SU-DHL-6 (cell line): Measurements from ENCODE around the gene DSTN.

Source experiments
- H2AFZ ChIP-seq: fragments of 200-600 bp; sonication (generic); 2 replicates; pipeline ENCODE4 v1.6.1; 2014; ENCODE audit warnings: low read depth, mild to moderate bottlenecking, moderate library complexity, mixed read lengths, antibody characterized with exemption, low read length; ENCODE audit not compliant: severe bottlenecking
- H3F3A ChIP-seq: fragments of 200-600 bp; shearing (Covaris generic); 2 replicates; pipeline ENCODE4 v1.6.0; 2016; ENCODE audit warnings: antibody characterized with exemption, mild to moderate bottlenecking; ENCODE audit not compliant: insufficient read depth
- H3K27ac ChIP-seq: fragments of 200-600 bp; sonication (generic); 2 replicates; pipeline ENCODE4 v1.5.1; 2016; ENCODE audit warnings: low read depth, mild to moderate bottlenecking, low read length, moderate library complexity, mixed read lengths
- H3K27me3 ChIP-seq: fragments of 200-600 bp; sonication (generic), shearing (Covaris generic); 2 replicates; pipeline ENCODE4 v1.6.0; 2014; ENCODE audit warnings: mild to moderate bottlenecking, low read length
- H3K36me3 ChIP-seq: fragments of 200-600 bp; sonication (generic); 2 replicates; pipeline ENCODE4 v1.6.1; 2014; ENCODE audit warnings: mild to moderate bottlenecking, low read length, mixed read lengths
- H3K4me2 ChIP-seq: fragments of 300-600, 200-600 bp; shearing (Covaris generic), sonication (generic); 2 replicates; pipeline ENCODE4 v1.6.0; 2014; ENCODE audit warnings: low read length, low read depth, mild to moderate bottlenecking; ENCODE audit not compliant: poor library complexity, severe bottlenecking
- H3K4me3 ChIP-seq: fragments of 200-600 bp; sonication (generic); 2 replicates; pipeline ENCODE4 v1.5.1; 2014; ENCODE audit warnings: antibody characterized with exemption, low read length, mild to moderate bottlenecking, mixed read lengths; ENCODE audit not compliant: insufficient read depth, poor library complexity, severe bottlenecking
- H3K79me2 ChIP-seq: fragments of 200-600 bp; sonication (generic); 2 replicates; pipeline ENCODE4 v1.6.1; 2014; ENCODE audit warnings: mild to moderate bottlenecking, low read length, moderate library complexity; ENCODE audit not compliant: insufficient read depth
- H3K9ac ChIP-seq: fragments of 200-600 bp; sonication (generic); 2 replicates; pipeline ENCODE4 v1.7.0; 2014; ENCODE audit warnings: mild to moderate bottlenecking, low read length
- H3K9me2 ChIP-seq: fragments of 200-600 bp; sonication (generic); replicated peaks from 2 replicates; pipeline ENCODE4 v1.6.1; 2014; ENCODE audit warnings: low read length; ENCODE audit not compliant: insufficient read depth
- H3K9me3 ChIP-seq: fragments of 200-600 bp; sonication (generic); 2 replicates; pipeline ENCODE4 v1.6.1; 2014; ENCODE audit warnings: low read length, mixed read lengths; ENCODE audit not compliant: insufficient read depth
- H4K20me1 ChIP-seq: fragments of 200-600 bp; sonication (generic); 2 replicates; pipeline ENCODE4 v1.6.1; 2014; ENCODE audit warnings: low read depth, mild to moderate bottlenecking, antibody characterized with exemption, low read length, moderate library complexity, mixed read lengths
- CTCF ChIP-seq: fragments of 200-600 bp; sonication (generic); IDR thresholded peaks from one replicate; pipeline ENCODE4 v1.5.1; 2017; ENCODE audit warnings: antibody characterized with exemption, mild to moderate bottlenecking, low read length, moderate library complexity; ENCODE audit not compliant: insufficient read depth, poor library complexity, severe bottlenecking
- EZH2phosphoT487 ChIP-seq: fragments of 200-600 bp; sonication (generic), shearing (Covaris generic); conservative IDR thresholded peaks from 2 replicates; pipeline ENCODE4 v1.6.1; 2018; ENCODE audit warnings: mild to moderate bottlenecking, antibody characterized with exemption, low read length, moderate library complexity, mixed read lengths

DSTN gene

DNA sequence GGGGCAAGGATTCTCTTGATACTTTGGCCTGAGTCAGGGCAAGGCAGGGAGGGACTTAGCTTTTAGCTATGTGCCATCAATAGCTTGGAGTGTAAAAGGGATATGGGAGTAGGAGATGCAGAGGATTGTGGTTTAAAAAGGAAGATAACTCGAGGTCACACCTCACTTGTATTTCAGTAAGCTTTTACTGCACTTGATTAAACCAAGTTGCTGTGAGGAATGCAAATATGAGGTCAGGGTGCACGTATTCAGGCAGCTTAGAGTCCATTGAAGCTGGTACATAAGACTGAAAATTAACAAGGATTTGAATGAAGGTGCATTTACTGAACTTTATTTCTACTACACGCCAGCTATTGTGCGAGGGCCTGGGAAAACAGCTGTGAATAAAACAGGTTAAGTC lies 32.1 kb downstream of the DSTN start:
- no peaks in the 10 kb centered on the region for H4K20me1 ChIP-seq
- no peaks in the 10 kb centered on the region for H3K9me3 ChIP-seq
- H3K27me3 ChIP-seq = no peaks in the 10 kb centered on the region
- no peak overlapping the region for H3K4me2 ChIP-seq
- H3K4me3 ChIP-seq = no peak overlapping the region
- H3F3A ChIP-seq = no peaks in the 10 kb centered on the region
- H2AFZ ChIP-seq = no peak overlapping the region
- no peak overlapping the region for H3K9ac ChIP-seq
- TF ChIP-seq CTCF = no peak
- TF ChIP-seq EZH2phosphoT487 = no peak
- H3K79me2 ChIP-seq = no peaks in the 10 kb centered on the region
- H3K27ac ChIP-seq = no peak overlapping the region
- no peaks in the 10 kb centered on the region for H3K9me2 ChIP-seq
- no peaks in the 10 kb centered on the region for H3K36me3 ChIP-seq

GRCh38 chr20:17602493-17602892 lies 32.6 kb downstream of the DSTN start:
- H3K9me2 ChIP-seq = no peaks in the 10 kb centered on the region
- H2AFZ ChIP-seq = no peak overlapping the region
- H3F3A ChIP-seq = no peaks in the 10 kb centered on the region
- H3K79me2 ChIP-seq = no peaks in the 10 kb centered on the region
- no peaks in the 10 kb centered on the region for H3K36me3 ChIP-seq
- no peaks in the 10 kb centered on the region for H3K27me3 ChIP-seq
- H3K27ac ChIP-seq = no peak overlapping the region
- H3K9me3 ChIP-seq = no peaks in the 10 kb centered on the region
- no peak overlapping the region for H3K9ac ChIP-seq
- no peak overlapping the region for H3K4me2 ChIP-seq
- no peaks in the 10 kb centered on the region for H4K20me1 ChIP-seq
- TF ChIP-seq EZH2phosphoT487 (no peak), CTCF (no peak)
- no peak overlapping the region for H3K4me3 ChIP-seq

DNA sequence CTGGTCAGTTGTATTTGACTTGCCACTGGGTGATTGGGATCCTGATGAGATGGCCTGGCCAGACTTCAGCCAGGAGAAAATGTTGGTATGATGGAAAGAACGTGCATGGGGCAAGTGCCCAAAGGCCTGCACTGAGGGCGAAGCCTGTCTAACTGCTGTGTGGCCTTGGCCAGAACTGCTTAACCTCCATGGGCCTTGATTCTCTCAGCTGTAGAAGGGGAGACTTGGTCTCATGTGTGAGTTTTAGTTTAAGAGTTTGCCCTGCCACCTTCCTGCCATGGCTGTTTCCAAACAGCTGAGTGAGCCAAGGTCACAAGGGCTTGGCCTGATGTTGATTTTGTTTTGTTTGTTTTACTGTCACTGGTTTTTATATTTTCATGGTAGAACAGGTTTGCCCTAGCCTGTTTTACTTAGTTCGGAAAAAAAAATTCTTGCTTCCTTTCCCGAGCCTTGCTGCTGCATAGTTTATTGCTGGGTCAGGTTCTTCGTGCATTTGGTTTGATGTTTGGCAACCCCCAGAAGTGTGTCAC lies 35.3 kb downstream of the DSTN start:
- H3F3A ChIP-seq = no peaks in the 10 kb centered on the region
- no peaks in the 10 kb centered on the region for H3K36me3 ChIP-seq
- H3K4me2 ChIP-seq = no peak overlapping the region
- no peaks in the 10 kb centered on the region for H3K79me2 ChIP-seq
- no peak overlapping the region for H3K9ac ChIP-seq
- H3K4me3 ChIP-seq = no peak overlapping the region
- TF ChIP-seq EZH2phosphoT487 (no peak), CTCF (no peak)
- no peaks in the 10 kb centered on the region for H4K20me1 ChIP-seq
- H3K27me3 ChIP-seq = no peaks in the 10 kb centered on the region
- H3K27ac ChIP-seq = no peak overlapping the region
- H2AFZ ChIP-seq = no peak overlapping the region
- H3K9me3 ChIP-seq = no peaks in the 10 kb centered on the region
- H3K9me2 ChIP-seq = no peaks in the 10 kb centered on the region
